ENCODE results near the gene CAT. TPM values are rescaled to one million over a fixed set of nuclear protein-coding genes. Genes with fewer than 3 reads are reported as not detected.

Gene CAT
- total RNA-seq: 29.1 and 31.2 TPM in 2 replicates

GRCh38 chr11:34438529-34439507 is at the start of gene CAT:
Gene CAT, plus strand, starts transcription at chr11:34438934. Its CDS starts 80 bp downstream, at chr11:34439014.
- intact Hi-C loops (cut with micrococcal nuclease): loop anchor here (1.0 to 10.0 kb wide), 20 partner anchors 29 to 1856 kb away; partner anchors contain the start of genes ABTB2, APIP, C11orf91 and CAPRIN1

DNA sequence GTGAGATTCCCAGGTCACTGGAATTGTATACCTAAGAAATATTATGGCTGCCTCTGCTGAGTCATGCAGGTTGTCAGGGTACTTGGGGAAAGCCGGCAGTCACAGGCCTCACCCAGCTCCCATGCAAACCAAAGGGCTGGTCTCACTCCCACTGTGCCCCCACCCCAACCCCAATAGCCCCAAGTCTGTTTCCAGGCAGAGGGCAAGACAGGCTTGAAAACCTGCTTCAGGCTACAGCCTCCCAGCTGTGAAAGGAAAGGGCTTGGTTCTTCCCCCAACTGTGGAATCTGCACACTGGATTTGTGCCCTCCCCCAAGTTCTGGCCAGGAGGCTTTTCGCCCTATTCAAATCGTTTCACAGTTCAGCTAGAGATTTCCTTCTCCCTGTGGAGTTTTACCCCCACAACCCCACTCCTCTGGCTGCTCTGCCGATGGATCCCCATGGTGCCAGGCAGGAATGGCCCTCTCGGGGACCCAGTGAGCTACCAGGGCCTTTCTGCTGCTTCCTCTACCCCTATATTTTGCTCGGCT is 43.9 kb upstream of the CAT start:
- intact Hi-C loops (cut with micrococcal nuclease): no loop called here

- intact Hi-C loops (cut with micrococcal nuclease): no loop called here
Observed at GRCh38 chr11:34395916-34396550, 42.7 kb upstream of the CAT start.

DNA sequence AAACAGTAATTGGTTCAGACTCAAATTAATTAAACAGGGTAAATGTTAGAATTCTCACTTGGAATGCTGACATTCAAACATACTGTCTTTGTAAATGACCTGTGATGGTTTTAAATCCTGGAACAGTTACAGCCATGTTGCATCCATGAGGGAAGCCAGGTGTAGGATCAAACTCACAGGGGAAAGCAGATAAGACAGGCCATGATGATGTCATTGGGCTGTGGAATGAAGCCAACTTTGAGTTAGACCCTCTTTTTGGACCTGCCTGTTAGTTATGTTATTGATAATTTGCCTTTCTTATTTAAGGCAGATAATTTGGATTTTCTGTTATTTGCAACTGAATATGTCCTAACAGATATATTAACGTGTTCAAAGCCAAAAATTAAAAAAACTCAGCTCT is 41.6 kb upstream of the CAT start:
- intact Hi-C loops (cut with micrococcal nuclease): no loop called here

DNA sequence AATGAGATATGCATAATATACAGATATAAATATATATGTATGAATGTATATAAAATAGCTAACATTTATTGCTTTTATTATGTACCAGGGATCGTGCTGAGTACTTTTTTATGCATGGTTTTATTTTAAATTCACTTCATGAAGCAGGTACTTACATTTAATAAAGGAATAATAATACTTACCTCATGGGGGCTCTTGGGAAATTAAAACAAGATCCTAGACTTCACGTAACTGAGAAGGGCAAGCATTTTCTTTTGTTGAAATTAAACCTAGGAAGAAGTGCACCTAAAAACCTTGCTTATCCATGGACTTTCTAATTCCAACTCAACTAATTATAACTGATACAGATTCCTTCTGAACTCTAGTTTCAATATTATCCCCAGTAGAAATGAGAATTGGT is 40.9 kb upstream of the CAT start:
- intact Hi-C loops (cut with micrococcal nuclease): no loop called here

GRCh38 chr11:34403431-34403830 is 35.3 kb upstream of the CAT start:
- intact Hi-C loops (cut with micrococcal nuclease): no loop called here

- intact Hi-C loops (cut with micrococcal nuclease): no loop called here
Observed at GRCh38 chr11:34404280-34404679, 34.5 kb upstream of the CAT start.

- intact Hi-C loops (cut with micrococcal nuclease): no loop called here
Observed at GRCh38 chr11:34405079-34405858, 33.5 kb upstream of the CAT start.

DNA sequence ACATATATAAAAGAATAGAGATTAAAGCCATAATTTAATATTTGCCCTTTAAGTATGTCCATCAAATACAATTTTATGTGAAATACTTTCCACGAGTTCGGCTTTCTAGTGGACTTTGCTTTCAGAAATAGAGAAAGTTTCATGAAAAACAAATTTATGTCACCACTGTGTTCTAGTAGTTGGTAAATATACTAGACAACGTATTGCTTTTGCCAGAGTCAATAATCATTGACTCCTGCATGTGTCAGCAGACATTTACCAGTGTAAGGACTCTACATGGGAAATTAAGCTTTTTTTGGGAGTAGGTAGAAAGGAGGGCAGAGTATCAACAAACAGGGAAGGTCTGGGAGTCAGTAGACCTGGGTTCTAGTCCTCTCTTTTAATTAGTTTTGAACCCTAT is 32.3 kb upstream of the CAT start:
- intact Hi-C loops (cut with micrococcal nuclease): no loop called here

- intact Hi-C loops (cut with micrococcal nuclease): no loop called here
Observed at GRCh38 chr11:34407121-34407813, 31.5 kb upstream of the CAT start.

DNA sequence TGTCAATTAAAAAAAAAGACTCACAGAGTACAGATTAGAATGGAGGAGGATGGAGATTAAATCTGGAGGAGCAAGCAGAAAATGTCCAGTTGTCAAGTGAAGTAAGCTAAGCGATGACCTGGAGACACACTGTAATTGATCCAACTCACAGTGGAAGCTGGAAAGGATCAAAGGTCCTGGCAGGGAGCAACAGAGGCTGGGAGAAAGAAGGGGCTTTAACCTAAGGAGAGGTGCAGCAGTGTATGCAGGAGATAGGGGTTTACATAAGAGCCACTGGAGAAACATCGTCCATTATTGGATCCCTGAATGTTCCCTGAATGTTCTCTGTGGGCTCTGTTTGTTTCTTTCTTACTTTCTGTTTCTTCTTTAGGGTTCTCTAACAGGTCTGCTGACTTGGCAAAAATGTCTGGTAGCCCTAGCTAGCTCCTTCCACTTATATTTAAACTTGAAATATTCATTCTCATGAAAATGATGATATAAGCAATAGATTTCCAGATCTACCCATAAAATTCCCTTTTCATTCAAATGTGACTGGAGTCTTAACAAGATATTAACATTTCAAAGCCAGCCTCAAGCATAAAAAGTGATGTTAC is 30.1 kb upstream of the CAT start:
- intact Hi-C loops (cut with micrococcal nuclease): no loop called here

DNA sequence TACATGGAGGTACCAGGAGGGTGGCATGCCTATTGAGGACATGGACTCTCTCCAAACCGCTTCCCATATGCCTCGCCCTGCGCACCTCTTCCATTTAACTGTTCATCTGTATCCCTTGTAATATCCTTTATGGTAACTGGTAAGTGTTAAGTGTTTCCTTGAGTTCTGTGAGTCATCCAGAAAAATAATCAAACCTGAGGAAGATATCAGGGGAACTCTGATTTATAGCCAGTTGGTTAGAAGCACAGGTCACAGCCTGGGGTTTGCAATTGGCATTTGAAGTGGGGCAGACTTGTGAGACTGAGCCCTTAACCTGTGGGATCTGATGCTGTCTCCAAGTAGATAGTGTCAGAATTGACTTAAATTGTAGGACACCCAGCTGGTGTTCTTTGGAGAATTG is 27.6 kb upstream of the CAT start:
- intact Hi-C loops (cut with micrococcal nuclease): no loop called here

DNA sequence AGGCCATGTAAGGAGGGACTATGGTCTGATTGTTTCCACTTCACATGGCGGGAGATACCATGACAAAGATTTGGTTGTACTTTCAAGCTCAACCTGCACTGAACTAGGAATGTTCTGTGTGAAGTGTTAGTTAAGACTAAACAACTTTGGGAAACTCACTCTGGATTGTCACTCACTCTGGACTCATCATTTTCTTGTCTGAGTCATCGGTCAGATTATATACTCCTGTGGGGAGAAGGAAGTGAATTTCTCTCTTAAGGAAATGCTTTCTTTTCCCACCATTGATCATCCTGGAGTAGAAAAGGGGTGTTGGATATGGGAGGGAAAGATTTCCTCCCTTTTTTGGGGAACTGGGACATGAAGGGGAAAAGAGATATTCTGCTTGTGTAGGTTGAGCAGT is 26.9 kb upstream of the CAT start:
- intact Hi-C loops (cut with micrococcal nuclease): no loop called here

- intact Hi-C loops (cut with micrococcal nuclease): no loop called here
Observed at GRCh38 chr11:34413263-34413662, 25.5 kb upstream of the CAT start.

DNA sequence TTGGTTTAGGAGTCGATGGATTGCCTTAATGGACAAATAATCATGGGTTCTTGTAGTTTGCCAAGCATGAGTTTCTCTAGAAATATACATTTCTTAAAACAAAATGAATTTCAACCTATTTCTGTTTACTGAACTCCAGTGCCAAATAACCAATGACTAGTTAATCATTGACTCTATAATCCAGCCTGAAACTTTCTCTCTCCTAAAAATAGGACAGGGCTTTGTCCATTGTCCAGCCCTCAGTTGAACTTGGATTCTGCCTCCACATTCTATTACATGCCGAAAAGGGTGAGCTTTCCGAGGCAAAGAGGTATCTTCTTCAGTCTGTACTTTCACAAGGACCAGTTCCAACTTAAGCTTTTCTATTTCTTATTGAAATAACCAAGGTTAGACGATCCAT is 23.2 kb upstream of the CAT start:
- intact Hi-C loops (cut with micrococcal nuclease): no loop called here

GRCh38 chr11:34416088-34416487 is 22.6 kb upstream of the CAT start:
- intact Hi-C loops (cut with micrococcal nuclease): no loop called here

- intact Hi-C loops (cut with micrococcal nuclease): no loop called here
Observed at GRCh38 chr11:34416766-34417165, 22.0 kb upstream of the CAT start.

DNA sequence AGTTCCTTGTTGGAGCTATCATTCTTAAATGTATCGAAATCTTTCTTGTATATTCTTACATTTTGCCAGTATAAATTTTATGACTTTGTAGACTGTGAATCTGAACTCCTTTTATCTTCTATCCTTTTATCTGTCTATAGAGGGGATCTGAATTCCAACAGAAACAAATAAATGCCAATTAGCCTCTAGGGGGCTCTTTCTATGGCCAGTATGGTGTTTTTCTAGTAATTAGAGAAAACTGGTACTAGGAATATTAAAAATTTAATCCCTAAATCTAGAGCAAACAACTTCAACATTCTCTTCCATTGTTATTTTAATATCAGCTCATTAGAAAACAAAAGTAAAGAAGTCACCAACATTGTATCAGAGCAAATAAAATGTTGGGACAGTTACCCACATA is 21.5 kb upstream of the CAT start:
- intact Hi-C loops (cut with micrococcal nuclease): no loop called here

- intact Hi-C loops (cut with micrococcal nuclease): no loop called here
Observed at GRCh38 chr11:34419158-34419557, 19.6 kb upstream of the CAT start.

GRCh38 chr11:34423300-34423699 is 15.4 kb upstream of the CAT start:
- intact Hi-C loops (cut with micrococcal nuclease): no loop called here

All from T-helper 1 cell treated with Interleukin-12 subunit alpha and Interleukin-12 subunit beta and Interleukin-4 antibody, amounts not matched to agents 30 ng/mL and 1 ng/mL, for 36 hours (primary cell).